Fibroblast of lung (primary cell): ENCODE measurements around the gene HIP1.

Source experiments
- CTCF ChIP-seq, 2 donors: IDR thresholded peaks in 1 of 2; conservative IDR thresholded peaks in 1 of 2; 1 replicate in 1 of 2; 2 replicates in 1 of 2; pipeline ENCODE4 v1.5.1; 2011 to 2012; ENCODE audit warnings: low read length in 2 of 2, control low read depth in 1 of 2, inconsistent platforms in 1 of 2, low read depth in 1 of 2, mild to moderate bottlenecking in 1 of 2
- EZH2 ChIP-seq: IDR thresholded peaks from 2 replicates; pipeline ENCODE4 v1.5.1; 2012; ENCODE audit warnings: low read length, control low read depth, mild to moderate bottlenecking; ENCODE audit errors: missing control alignments

DNA sequence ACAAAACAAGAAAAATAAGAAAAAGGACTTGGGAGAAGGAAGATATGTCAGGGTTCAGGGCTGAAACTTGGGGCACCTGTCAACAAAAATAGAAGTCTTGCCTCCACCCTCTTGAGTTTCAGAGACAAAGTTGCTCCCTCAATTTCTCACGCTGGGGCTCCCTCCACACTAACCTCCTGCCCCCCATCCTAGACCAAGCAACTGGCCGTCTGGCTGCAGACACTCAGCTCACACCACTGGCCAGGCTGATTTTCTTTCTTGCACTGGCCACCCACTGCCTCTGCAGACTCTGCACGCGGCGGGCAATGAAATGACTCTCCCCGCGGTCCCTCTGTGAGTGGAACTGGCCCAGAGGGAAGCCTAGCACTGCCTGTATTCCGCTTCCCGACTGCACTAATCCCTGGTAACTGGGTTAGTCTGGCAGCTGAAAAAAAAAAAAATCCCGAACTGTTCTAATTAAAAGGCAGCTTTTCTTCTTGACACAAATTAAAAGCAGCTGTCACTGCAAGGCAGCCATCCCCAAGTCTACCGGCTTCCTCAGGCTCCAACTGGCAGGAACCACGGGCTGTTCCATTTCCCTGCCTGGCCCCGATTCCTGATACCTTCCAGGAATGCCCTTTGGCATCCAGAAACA lies 163.1 kb downstream of the HIP1 start:
- TF ChIP-seq CTCF (conservative IDR thresholded peaks at IDR 0.05 in 1 of 2, IDR thresholded peaks at IDR 0.05 in 1 of 2; ENCODE audit: low read depth in 1 of 2, low read length in 2 of 2) (no peak), EZH2 (no peak)
